HG03575 (cell line): ENCODE measurements around the gene HCN3.
"Not testable (repeated sequence)": the region's sequence is repeated elsewhere in the genome, so short reads cannot be mapped to it uniquely, and the experiment has no call there.

Source experiments
- ATAC-seq: cut with Tn5 transposase; IDR thresholded peaks from one replicate; pipeline ENCODE4 v1.9.1; 2021; ENCODE audit not compliant: unreplicated experiment, insufficient number of reproducible peaks, low FRiP score; ENCODE audit errors: extremely low read depth

HCN3 gene

DNA sequence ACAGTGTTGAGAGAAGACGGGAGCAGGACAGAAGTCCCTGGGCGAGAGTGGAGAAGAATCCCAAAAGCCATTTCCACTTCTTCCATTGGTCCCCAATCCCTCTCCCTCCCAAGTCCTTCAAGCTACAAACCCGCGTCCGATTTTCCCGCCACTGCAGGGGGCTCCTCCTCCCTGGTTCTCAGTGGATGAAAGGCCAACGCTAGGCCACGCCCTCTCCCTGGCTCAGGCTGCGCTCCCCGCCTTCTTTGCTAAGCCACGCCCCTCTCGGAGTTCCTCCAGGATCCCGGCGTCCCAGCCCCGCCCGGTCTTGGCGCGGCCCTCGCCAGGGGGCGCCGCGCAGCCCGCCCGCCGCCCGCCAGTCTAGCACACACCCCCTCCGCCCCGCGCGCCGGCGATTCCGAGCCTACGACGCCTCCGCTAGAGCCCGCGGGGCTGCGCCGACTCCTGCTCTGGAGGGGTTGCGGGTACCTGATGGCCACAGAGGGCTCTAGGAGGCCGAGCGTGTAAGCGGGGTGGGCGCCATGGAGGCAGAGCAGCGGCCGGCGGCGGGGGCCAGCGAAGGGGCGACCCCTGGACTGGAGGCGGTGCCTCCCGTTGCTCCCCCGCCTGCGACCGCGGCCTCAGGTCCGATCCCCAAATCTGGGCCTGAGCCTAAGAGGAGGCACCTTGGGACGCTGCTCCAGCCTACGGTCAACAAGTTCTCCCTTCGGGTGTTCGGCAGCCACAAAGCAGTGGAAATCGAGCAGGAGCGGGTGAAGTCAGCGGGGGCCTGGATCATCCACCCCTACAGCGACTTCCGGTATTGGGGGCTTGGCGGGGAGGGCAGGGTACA, at the start of gene HCN3:
HCN3 (plus strand) TSS at position 394 of the 832 bp plus-strand sequence; CDS start at position 522, 128 bp downstream.
- ATAC-seq, result no peak

DNA sequence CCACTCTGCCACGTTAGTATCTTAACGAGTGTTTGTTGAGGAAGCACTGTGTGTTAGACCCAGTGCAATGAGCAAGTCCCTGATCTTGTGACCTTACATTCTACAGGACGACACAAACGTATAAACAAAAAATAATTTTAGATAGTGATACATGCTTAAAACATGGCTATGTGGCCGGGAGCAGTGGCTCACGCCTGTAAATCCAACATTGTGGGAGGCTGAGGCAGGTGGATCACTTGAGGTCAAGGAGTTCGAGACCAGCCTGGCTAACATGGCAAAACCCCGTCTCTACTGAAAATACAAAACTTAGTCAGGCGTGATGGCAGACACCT, 49.2 kb upstream of the HCN3 start:
- ATAC-seq, result no peak

DNA sequence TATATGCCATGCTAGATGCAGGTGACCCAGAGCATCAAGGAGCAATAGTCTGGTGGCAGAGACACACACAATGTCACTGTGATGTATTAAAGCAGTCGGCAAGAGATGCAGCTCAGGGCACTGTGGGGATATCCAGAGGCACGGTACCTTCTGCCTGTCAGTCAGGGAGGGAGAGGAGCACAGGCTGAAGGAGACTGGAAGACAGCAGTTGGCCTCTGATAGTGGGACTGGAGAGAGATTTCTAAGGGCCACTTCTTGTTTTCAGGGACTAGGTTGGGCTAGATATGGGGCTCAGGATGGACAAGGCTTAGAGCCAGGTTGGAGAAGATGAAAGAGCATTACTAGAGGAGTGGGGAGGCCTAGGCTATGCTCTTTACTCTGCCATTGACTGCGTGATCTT, 46.0 kb upstream of the HCN3 start:
- not testable (repeated sequence) for ATAC-seq

DNA sequence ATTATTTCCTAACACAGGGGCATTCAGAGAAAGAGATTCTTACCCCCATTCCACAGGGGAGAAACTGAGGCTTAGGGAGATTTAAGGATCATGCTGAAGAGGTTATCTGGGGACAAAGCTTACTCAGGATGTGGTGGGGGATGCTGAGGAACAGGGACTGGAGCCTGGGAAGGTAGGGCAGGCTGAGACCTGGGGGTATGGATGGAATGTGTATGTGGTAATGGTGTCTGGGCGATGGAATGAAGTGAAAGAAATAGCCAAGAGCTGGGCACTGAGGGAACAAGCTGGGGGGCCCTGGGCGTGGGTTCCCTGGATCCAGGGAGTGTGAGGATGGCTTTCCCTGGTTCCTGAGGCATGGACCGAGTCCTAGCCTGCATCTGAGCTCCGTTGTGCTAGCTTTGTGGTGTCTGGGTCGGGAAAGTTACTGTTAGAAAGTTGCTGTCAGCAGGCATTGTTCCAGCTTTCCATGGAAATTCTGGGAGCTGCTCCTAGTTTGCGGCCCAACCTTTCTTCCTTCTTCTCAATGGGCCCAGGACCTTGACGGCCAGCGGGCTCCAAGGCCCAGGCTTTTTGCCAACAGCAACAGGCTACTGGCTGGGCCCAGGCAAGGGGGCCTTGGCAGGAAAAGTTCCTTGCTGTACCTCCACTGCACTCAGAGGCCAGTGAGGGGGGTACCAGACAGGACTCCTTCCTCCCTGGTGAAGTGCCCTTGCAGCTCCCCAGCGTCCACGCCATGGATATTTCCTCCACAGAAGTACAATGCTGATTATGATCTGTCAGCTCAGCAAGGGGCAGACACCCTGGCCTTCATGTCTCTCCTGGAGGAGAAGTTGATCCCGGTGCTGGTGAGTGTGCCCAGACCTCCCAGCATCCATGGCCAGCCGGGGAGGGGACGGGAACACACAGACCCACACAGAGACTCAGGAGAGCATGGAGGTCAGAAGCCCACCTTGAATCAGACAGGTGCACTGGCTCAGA, 45.0 kb upstream of the HCN3 start:
- ATAC-seq, result not testable (repeated sequence)

DNA sequence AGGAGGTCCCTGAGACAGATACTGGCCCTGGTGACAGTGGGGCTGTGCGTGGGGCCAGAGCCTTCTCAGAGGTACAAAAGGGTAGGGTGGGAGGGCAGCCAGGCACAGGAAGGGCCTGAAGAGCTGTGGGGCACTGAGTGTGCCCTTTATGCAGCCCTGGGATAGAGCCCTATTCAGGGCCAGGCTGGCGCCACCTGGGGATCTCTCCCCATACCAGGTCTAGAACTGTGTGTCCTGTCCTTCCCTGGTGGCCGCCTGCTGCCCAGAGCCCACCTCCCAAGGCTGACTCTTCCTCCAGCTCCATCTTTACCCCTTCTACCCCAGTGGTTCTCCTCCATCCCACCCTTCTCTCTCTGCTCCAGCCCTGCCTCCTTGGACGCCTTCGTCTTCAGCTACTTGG, 43.8 kb upstream of the HCN3 start:
- ATAC-seq, result not testable (repeated sequence)

DNA sequence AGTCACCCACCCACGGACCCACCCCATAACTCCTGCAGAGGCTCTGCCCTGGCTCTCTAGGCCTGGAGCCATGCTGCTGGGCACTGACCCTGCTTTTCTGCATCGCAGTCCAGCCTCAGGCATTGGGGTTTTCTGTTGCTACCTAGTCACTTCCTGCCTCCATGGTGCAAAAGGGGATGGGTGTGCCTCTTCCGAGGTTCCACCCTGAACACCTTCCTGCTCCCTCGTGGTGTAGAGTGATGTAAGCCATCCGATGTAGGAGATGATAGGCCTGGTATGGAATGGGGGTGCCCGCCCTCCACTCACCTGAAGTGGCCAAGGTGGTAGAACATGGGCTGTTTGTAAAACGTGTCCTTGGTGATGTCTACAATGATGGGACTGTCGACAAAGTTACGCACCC, 41.9 kb upstream of the HCN3 start:
- ATAC-seq, result not testable (repeated sequence)

DNA sequence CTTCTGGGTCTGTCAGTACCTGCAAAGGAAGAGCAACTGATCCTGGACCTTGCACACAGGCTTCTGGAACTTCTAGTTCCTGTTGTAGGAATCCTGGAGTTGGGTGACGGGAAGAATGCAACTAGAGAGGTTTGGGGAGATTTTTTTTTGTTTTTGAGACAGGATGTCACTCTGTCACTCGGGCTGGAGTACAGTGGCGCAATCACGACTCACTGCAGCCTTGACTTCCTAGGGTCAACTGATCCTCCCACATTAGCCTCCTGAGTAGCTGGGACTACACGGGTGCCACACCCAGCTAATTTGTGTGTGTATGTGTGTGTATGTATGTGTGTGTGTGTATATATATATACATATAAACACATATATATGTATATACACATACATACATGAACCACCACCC, 40.8 kb upstream of the HCN3 start:
- no peak for ATAC-seq

DNA sequence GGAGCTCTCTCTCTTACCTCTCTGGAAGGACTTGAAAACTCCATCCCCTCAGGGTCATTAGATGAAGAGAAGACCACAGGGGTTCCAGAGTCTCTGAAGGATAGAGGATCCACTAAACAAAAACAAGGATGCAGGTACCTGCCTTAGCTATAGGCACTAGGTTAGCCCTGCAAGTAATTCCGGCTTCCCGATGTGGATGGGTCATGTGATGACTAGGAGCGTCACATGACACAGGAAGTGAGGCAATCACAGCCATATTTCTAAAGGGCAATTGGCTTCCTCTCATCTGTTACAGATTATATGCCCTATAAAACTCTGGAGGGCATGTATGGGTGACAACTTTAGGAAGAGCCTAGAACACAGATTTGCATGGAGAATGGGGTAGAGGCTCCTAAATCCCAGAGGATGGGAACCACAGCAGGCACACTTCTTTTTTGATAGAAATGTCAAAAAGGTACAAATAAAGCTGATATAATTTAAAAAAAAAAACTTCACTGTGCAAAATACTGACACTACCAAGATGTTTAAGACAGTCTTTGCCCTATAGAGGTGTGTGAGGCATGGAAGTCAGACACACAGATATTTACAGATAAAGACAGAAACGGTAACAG, 36.1 kb upstream of the HCN3 start:
- ATAC-seq, result no peak

DNA sequence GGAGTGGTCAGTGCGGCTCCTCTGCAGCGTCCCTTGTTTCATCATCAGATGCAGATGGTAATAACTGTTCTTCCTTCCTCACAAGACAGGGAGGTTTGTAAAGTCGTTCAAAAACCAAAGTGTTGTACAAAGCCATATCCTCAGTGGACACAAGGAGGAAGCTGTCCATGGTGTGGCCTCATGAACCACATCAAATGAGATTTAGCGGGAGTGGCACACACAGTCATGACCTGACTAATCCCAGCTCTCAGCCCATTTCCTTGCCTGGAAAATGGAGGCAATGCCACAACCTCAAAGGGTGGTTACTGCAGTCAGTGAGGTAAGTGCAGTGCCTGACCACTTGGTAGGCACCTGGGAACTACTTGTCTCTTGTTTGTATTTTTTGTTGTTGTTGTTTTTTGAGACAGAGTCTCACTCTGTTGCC, 35.4 kb upstream of the HCN3 start:
- no peak for ATAC-seq

DNA sequence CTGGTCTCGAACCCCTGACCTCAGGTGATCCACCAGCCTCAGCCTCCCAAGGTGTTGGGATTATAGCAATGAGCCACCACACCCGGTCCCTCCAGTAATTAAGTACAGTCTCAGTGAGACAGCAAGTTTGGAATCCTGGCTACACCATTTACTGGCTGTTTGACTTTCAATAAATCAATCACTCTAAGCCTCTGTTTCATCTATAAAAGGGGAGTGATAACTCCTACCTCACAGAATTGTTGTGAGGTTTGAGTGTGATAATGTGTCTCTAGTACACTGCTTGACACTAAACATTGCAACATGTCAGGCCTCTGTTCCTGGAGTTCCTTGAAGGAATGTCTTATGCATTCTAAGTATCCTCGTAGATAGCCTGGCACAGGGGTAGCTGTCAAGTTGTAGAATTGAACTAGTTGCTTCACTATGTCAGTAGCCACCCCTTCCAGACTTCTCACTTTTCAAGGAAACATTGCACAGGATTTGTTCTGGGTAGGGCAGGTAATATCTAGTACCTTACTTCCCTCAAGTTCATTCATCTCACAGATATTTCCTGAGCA, 34.4 kb upstream of the HCN3 start:
- ATAC-seq, result no peak

DNA sequence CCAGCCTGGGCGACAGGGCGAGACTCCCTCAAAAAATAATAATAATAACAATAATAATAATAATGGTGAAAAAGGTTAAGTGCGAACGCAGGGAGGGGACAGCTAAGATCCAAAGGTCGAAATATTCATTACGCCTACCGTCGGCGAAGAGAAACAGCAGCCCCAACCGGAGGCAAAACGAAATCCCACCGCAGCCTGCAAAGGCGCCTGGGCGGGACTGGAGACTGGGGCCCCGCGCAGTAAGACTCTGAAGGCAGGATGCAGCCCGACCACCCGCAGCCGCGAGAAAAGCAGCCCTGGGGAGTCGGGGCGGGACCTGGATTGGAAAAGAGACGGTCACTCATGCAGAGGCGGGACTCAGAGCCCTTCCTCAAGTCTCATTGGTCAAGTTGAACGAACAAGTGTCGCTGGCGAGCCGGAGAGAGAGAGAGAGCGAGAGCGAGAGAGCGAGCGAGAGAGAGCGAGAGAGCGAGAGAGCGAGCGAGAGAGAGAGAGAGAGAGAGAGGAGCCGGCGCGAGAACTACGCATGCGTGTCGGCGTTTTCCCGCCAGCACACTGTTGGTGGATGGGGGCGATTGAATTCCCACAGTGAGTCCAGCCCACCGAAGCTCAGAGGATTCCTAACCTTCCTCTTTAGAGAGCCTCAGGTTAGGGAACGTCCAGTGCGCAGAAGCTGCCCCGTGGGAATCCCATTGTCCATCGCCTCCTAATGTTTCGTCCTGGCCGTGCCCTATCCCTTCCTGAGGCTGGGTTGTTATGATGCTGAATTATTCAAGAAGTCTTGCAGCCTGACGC, 32.7 kb upstream of the HCN3 start:
- ATAC-seq, result peak; percentile 37

DNA sequence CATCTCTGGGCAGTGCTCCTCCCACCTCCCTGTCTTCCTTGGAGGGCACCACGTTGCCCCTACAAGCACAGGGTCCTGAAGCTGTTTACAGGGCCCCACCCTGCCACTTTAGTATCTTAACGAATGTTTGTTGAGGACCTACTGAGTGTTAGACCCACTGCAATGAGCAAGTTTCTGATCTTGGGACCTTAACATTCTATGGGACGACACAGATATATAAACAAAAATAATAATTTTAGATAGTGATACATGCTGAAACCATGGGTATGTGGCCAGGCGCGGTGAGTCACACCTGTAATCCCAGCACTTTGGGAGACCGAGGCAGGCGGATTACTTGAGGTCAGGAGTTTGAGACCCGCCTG, 32.1 kb upstream of the HCN3 start:
- ATAC-seq, result no peak

DNA sequence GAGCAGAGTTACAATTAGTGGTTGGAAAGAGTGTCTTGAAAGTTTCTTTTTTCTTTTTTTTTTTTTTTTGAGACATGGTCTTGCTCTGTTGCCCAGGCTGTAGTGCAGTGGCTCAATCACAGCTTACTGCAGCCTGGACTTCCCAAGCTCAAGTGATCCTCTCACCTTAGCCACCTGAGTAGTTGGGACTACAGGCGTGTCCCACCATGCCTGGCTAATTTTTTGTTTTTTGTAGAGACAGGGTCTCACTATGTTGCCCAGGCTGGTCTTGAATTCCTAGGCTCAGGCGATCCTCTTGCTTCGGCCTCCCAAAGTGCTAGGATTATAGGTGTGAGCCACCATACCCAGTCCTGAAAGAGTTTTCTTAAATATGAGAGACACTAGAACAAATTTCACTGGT, 30.5 kb upstream of the HCN3 start:
- not testable (repeated sequence) for ATAC-seq

DNA sequence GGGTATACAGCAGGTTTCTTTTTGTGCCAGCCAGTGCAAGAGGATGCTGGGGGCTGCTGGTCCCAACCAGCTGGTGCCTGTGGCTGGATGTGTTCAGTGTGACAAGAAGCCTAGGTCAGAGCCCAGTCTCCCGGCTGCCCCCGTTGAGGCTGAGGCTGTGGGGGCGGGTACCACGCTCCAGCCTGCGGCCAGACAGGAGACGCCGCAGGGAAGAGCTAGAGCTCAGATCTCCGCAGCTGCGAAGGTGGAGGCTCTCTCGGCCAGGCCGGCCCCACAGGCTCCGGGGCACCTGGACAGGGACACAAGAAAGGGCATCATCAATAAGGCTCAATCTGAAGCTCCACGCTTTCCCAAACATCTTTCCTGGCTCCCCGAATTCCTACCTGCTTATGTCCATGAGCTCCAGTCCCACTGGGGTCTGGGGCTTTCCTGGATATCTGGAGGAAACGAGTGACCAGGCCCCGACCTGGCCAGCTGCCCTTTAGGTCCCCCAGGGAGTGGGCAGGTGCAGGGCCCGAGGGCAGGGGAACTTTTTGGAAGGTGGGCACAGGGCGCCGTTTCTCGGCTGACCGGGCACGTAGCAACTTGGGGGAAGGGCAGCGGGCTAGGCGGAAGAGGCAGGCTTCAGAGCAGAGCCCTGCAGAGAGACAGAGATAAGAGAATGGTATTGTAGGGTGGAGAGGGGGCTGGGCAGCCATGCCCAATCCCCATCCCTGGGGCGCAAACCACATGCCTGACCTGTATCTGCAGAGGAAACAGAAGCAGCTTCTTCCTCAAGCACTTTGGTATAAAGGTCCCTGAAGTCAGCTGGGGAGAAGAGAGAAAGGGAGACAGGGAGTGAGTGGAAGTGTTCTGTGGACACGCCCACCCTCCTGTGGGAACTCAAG, 29.4 kb upstream of the HCN3 start:
- no peak for ATAC-seq

DNA sequence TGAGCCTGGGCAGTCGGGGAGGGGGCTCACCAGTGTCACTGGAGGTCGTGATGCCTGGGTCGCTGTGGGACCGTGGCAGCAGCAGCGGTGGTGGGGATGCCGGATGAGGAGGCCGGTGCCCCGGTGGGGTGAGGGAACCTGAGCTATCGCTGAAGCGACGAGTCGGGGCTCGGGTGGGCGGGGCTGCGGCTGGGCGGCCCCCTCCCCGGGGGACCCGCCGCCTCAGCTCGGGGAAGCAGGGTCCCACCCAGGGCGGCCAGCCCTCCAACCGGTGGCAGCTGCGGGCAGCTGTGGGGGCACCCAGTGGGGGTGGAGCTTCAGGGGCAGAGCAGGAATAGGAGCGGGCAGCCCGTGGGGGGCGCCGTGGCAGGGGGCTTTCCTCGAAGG, 27.0 kb upstream of the HCN3 start:
- no peak for ATAC-seq

DNA sequence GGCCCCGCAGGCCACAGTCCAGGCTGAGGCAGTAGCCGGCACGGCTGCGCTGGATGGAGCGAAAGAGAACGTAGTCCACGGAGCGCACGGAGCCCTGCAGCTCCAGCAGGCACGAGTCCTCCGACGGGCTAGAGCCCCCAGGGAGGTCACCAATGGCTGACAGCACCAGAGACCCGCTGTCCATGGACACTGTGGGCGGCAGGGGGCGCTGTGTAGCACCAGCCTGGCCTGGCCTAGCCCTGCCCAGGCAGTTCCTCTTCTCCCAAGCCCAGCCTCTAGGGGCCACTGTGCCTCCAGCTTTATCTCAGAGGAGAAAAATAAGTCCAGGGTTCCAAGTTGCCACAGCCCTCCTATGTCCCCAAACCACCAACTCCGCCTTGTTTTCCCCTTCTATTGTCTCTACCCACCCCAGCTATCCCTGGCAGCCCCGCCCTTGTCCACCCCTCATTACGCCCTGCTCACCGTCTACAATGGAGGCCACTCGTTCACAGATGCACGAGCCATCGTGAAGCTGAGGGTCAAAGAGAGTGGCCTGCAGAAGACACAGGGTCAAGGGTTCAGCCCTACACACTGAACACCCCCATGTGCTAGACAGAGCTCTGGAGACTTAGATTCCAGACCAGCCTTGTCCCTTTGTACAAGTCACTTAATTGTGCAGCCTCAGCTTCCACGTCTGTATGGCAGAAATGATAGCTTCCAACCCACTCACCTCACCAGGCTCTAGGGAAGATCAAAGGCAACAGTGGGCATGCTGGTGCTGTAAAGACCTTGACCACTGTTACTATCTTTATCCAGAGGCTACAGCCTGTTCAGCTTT, 26.4 kb upstream of the HCN3 start:
- ATAC-seq, result no peak

DNA sequence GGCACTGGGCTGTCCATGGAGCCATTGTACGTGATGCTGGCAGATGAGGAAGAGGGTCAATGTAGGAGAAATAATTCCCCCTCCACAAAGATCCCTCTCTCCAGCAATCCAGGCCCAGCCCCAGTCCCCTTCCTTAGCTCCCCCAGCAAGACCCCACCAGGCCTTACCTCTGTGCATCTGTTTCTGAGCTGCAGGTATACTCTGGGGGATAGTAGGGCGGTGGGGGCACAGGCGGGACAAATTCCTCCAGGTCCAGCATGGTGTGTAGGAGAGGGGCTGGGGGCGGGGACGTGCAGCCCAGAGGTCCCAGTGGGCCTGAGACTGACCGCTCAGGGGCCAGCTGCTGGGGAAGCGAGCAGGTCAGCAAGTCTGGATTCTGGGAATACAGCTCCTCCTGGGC, 25.7 kb upstream of the HCN3 start:
- no peak for ATAC-seq
